SKM-1 (cell line): ENCODE data around the gene HMCN2.
"Not testable (repeated sequence)": the region's sequence is repeated elsewhere in the genome, so short reads cannot be mapped to it uniquely, and the experiment has no call there.

ENCODE experiments used
- DNase-seq: peaks from one replicate; lab custom pipeline; 2025; ENCODE audit not compliant: unreplicated experiment; lab: John Stamatoyannopoulos, UW

HMCN2 gene

GRCh38 chr9:130387398-130387797, 121.8 kb downstream of the HMCN2 start:
- no peak for DNase-seq

- DNase-seq: no peak
These were observed 122.3 kb downstream of the HMCN2 start for GRCh38 chr9:130387905-130388304.

DNA sequence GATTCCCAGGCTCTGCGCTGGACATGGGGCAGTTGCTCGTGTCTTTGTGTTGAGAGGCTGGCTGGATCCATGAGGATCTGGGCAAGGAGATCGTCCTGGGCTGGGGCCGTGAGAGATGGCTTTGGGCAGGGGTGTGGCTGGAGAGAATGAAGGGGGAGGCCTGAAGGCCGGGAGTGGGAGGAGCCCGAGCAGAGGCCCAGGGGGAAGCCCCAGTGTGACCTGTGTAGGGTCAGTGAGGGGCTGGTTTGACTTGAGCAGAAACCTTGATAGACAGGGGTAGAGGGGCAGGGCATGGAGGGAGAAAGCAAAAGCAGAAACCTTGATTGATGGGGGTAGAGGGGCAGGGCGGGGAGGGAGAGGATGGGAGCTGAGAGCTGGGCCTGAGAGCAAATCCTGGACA, 124.8 kb downstream of the HMCN2 start:
- DNase-seq: no peak

- DNase-seq: no peak
These were observed 125.4 kb downstream of the HMCN2 start for GRCh38 chr9:130390986-130391385.

GRCh38 chr9:130391866-130392265, 126.3 kb downstream of the HMCN2 start:
- DNase-seq: no peak

DNA sequence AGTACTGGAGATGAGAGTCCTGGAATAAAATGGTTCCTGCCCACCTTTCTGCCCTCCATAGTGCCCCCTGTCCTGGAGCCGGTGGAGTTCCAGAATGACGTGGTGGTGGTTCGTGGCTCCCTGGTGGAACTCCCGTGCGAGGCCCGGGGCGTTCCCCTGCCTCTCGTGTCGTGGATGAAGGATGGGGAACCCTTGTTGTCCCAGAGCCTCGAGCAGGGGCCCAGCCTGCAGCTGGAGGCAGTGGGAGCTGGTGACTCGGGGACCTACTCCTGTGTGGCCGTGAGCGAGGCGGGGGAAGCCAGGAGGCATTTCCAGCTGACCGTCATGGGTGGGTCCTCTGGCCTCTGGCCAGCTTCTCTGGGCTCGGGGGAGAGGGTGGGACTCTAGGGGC, 128.1 kb downstream of the HMCN2 start:
- no peak for DNase-seq

DNA sequence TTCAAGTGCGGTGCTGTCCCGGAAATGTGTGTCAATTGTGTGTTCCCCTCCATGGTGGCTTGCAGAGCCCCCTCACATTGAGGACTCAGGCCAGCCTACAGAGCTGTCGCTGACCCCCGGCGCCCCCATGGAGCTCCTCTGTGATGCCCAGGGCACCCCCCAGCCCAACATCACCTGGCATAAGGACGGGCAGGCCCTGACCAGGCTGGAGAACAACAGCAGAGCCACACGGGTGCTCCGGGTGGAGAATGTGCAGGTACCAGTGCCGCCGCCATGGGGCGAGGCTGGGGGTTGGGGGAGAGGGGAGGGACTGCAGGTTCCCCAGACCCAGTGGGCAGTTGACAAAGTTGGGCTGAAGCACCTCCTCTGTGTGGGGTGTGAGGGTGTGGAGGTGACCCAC, 128.8 kb downstream of the HMCN2 start:
- DNase-seq: no peak

DNA sequence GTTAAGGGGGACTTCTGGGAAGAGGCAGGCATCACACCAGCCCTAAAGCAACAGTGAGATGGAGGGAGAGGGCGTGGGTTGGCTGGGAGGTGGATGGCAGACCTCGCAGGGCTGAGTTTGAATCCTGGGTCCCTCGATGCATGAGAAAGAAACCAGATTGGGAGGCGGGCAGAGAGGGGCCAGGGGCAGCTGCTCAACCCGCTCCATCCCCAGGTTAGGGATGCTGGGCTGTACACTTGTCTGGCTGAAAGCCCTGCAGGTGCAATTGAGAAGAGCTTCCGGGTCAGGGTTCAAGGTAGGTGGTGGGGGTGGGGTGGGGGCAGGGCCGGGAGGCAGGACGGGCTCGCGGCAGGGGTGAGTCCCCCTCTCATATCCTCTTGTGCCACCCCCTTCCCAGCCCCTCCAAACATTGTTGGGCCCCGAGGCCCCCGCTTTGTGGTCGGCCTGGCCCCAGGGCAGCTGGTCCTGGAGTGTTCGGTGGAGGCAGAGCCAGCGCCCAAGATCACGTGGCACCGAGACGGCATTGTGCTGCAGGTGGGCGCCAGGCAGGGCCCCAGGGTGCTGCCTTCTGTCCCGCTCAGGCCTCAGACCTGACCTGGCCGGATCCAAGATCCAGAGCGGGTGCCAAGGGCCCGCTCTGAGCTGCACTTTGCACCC, 129.4 kb downstream of the HMCN2 start:
- no peak for DNase-seq

DNA sequence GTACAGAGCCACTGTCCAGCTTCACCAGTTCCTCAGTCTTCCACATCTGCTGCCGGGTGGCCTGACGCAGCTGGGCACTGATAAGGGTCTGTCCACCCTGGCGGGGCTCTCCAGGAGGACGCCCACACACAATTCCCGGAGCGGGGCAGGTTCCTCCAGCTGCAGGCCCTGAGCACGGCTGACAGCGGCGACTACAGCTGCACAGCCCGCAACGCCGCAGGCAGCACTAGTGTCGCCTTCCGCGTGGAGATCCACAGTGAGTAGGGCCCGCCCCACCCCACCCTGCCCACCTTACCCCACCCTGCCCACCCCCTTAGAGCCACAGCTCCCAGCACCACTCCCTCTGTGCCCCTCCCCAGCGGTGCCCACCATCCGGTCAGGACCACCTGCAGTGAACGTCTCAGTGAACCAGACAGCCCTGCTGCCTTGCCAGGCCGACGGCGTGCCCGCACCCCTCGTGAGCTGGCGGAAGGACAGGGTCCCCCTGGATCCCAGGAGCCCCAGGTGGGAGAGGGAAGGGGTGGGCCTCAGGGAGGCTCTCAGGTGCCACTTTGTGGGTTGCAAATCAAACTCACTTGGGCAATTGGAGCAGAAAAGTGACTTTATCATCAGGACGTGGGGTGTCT, 130.4 kb downstream of the HMCN2 start:
- no peak for DNase-seq

DNA sequence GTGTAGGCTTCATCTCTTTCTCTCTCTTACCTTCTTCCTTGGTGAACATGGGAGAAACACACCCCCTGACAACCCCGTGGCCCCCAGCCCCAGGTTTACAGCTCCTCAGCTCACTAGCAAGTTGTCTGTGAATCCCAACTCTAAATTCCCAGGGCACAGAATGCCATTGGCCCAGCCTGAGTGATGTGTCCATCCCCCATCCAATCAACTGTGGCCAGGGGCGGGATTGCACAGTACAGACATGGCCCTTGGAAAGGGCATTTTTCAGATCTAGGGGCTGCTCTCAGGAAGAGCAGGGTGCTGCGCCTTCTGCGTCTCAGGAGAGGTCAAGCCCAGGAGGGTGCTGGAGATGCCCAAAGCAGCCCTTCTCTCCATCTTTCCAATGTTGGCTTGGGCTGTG, 131.0 kb downstream of the HMCN2 start:
- DNase-seq: no peak

GRCh38 chr9:130398487-130399240, 133.1 kb downstream of the HMCN2 start:
- no peak for DNase-seq

DNA sequence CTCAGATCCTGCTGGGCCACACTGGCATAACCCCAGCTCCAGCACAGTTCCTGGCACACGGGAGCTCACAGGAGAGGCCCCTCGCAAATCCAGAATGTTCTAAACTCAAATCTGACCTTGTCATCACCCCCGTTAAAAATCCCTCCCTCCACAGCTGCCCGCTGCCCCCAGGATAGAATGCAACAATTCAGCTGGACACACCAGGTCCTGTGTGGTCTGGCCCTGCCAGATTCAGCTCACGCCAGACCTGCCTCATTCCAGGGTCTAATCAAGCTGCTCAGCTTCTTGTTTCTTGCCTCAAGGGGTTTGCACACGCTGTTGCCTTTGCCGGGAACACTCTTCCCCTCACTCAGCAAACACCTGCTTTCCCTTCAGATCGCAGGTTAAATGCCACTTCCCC, 134.2 kb downstream of the HMCN2 start:
- DNase-seq: no peak

- DNase-seq: no peak
These were observed 135.3 kb downstream of the HMCN2 start for GRCh38 chr9:130400870-130401269.

GRCh38 chr9:130401742-130402141, 136.2 kb downstream of the HMCN2 start:
- not testable (repeated sequence) for DNase-seq

- DNase-seq: no peak
These were observed 136.7 kb downstream of the HMCN2 start for GRCh38 chr9:130402243-130402642.

DNA sequence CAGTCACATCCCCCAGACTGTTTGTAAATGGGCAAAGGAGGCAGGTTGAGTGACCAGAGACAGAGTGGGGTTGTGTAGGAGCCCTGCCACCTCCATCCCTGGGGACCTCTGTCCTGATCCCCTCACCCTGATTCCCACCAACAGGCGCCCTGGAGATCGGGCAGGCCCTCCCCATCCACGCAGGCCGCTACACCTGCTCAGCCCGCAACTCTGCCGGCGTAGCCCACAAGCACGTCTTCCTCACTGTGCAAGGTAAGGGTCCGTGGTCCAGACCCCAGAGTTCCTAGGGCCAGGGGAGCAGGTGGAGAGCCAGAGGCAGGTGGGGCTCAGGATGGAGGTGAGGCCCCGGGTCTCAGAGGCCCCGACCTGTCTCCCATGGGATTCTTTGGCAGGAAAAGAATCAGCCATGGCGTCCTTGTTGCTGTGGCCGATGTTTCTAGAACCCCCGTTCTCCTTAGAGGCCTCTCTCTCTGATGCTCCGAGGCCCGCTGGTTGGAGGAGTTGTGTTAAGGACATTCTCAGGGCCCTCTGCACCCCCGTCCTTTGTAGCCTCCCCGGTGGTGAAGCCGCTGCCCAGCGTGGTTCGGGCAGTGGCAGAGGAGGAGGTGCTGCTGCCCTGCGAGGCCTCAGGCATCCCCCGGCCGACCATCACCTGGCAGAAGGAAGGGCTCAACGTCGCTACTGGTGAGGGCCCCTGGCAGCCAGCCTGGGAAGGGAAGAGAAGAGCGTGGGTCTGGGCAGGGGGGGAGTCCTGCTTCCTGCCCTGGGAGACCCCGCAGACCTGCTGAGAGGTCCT, 137.3 kb downstream of the HMCN2 start:
- no peak for DNase-seq

DNA sequence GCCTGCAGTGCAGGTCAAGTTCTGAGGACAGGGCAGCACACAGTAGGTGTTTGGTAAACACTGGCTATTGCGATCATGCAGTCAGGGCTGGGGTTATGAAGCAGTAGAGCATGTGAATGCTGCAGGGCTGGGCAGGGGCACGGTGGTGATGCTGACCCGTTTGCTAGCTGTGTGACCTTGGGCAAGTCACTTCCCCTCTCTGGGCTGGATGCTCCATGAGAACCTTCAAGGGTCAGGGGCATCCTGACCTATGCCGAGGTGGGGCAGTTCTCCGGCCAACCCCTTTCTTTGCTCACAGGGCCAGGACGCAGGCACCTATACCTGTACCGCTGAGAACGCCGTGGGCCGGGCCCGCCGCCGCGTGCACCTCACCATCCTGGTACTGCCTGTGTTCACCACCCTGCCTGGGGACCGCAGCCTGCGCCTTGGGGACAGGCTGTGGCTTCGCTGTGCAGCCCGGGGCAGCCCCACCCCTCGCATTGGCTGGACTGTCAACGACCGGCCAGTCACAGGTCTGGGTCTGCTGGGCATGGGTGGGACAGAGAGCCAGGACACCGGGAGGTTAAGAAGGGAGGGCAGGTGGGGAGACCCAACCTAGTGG, 140.2 kb downstream of the HMCN2 start:
- DNase-seq: no peak

GRCh38 chr9:130406278-130406895, 140.8 kb downstream of the HMCN2 start:
- DNase-seq: no peak

GRCh38 chr9:130407916-130408663, 142.5 kb downstream of the HMCN2 start:
- DNase-seq: no peak

- DNase-seq: no peak
These were observed 143.1 kb downstream of the HMCN2 start for GRCh38 chr9:130408669-130409068.
